ENCODE results near the gene ARL4A. TPM values are rescaled to one million over a fixed set of nuclear protein-coding genes. Genes with fewer than 3 reads are reported as not detected.

The ARL4A gene
- polyA plus RNA-seq, 1 donor (not counting 4 experiments of a cell fraction or from before 2014, with no cell fraction given): 17.1 TPM

DNA sequence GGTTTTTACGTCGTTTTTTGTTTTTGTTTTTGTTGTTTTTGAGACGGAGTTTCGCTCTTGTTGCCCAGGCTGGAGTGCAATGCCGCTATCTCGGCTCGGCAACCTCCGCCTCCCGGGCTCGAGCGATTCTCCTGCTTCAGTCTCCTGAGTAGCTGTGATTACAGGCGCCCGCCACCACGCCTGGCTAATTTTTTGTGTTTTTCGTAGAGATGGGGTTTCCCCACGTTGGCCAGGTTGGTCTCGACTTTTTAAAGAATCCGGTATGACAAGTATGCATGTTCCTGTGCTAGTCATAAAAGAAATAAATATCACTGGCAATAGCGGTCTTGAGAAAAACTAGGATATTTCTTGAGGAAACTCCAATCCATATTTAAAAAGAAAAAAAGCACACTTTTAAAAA lies 2.7 kb upstream of the ARL4A start:
- no peak overlapping the region for H3K27ac ChIP-seq (ENCODE audit: control insufficient read depth, insufficient read depth, low read length)
- H3K9ac ChIP-seq (ENCODE audit: control insufficient read depth, extremely low read depth, insufficient read depth, low read length): no peak overlapping the region
- H3K4me1 ChIP-seq (ENCODE audit: control insufficient read depth, extremely low read depth, insufficient read depth, low read length): no peaks in the 10 kb centered on the region
- H4K20me1 ChIP-seq (ENCODE audit: control insufficient read depth, extremely low read depth, insufficient read depth, low read length): no peaks in the 10 kb centered on the region
- H3K9me3 ChIP-seq (ENCODE audit: control insufficient read depth, low read depth, low read length): no peaks in the 10 kb centered on the region
- dilution Hi-C loops (cut with MboI; ENCODE audit: extremely low pct_ligation_motif_present, low sequenced_read_pairs): loop anchor here (25.0 kb wide), 1 partner anchor 578 kb away; no protein-coding TSS in a partner anchor
- DNase-seq (ENCODE audit: low read depth, low spot score) (no peak), FAIRE-seq (no peak)
- peaks cover 18% of the 10 kb centered on the region for H3K79me2 ChIP-seq (ENCODE audit: control insufficient read depth, insufficient read depth, low read length)
- no peak overlapping the region for H2AFZ ChIP-seq (ENCODE audit: control insufficient read depth, low read length)
- TF ChIP-seq EZH2 (IDR thresholded peaks at IDR 0.05; ENCODE audit: low read length) (no peak), CTCF (optimal IDR thresholded peaks at IDR 0.05 in 1 of 3, IDR thresholded peaks at IDR 0.05 in 1 of 3, conservative IDR thresholded peaks at IDR 0.05 in 1 of 3; ENCODE audit: extremely low read depth in 1 of 3, insufficient read depth in 2 of 3, low read length in 3 of 3) (no peak)
- H3K4me2 ChIP-seq (ENCODE audit: control insufficient read depth, extremely low read depth, insufficient read depth, low read depth, low read length): no peak overlapping the region
- H3K9me1 ChIP-seq (ENCODE audit: control insufficient read depth, extremely low read depth, insufficient read depth, low read length): no peaks in the 10 kb centered on the region
- H3K4me3 ChIP-seq (ENCODE audit: control insufficient read depth in 2 of 3, extremely low read depth in 1 of 3, insufficient read depth in 2 of 3, low read depth in 1 of 3, low read length in 3 of 3): no peak overlapping the region
- no peaks in the 10 kb centered on the region for H3K27me3 ChIP-seq (ENCODE audit: control insufficient read depth, extremely low read depth, insufficient read depth, low read length)
- H3K36me3 ChIP-seq (ENCODE audit: control insufficient read depth in 2 of 2, extremely low read depth in 1 of 2, insufficient read depth in 2 of 2, low read length in 2 of 2): no peaks in the 10 kb centered on the region

- TF ChIP-seq CTCF (optimal IDR thresholded peaks at IDR 0.05 in 1 of 3, IDR thresholded peaks at IDR 0.05 in 1 of 3, conservative IDR thresholded peaks at IDR 0.05 in 1 of 3; ENCODE audit: extremely low read depth in 1 of 3, insufficient read depth in 2 of 3, low read length in 3 of 3) (peak; percentile 17 to 37 (median 24)), EZH2 (IDR thresholded peaks at IDR 0.05; ENCODE audit: low read length) (no peak)
- no peak overlapping the region for H3K4me2 ChIP-seq (ENCODE audit: control insufficient read depth, extremely low read depth, insufficient read depth, low read depth, low read length)
- H3K27me3 ChIP-seq (ENCODE audit: control insufficient read depth, extremely low read depth, insufficient read depth, low read length): no peaks in the 10 kb centered on the region
- FAIRE-seq (no peak), DNase-seq (ENCODE audit: low read depth, low spot score) (no peak)
- no peaks in the 10 kb centered on the region for H3K36me3 ChIP-seq (ENCODE audit: control insufficient read depth in 2 of 2, extremely low read depth in 1 of 2, insufficient read depth in 2 of 2, low read length in 2 of 2)
- H4K20me1 ChIP-seq (ENCODE audit: control insufficient read depth, extremely low read depth, insufficient read depth, low read length): no peaks in the 10 kb centered on the region
- no peaks in the 10 kb centered on the region for H3K9me1 ChIP-seq (ENCODE audit: control insufficient read depth, extremely low read depth, insufficient read depth, low read length)
- no peak overlapping the region for H3K4me3 ChIP-seq (ENCODE audit: control insufficient read depth in 2 of 3, extremely low read depth in 1 of 3, insufficient read depth in 2 of 3, low read depth in 1 of 3, low read length in 3 of 3)
- dilution Hi-C loops (cut with MboI; ENCODE audit: extremely low pct_ligation_motif_present, low sequenced_read_pairs): loop anchor here (25.0 kb wide), 1 partner anchor 577 kb away; no protein-coding TSS in a partner anchor
- no peak overlapping the region for H3K27ac ChIP-seq (ENCODE audit: control insufficient read depth, insufficient read depth, low read length)
- no peak overlapping the region for H3K9ac ChIP-seq (ENCODE audit: control insufficient read depth, extremely low read depth, insufficient read depth, low read length)
- no peak overlapping the region for H2AFZ ChIP-seq (ENCODE audit: control insufficient read depth, low read length)
- peaks cover 26% of the 10 kb centered on the region for H3K79me2 ChIP-seq (ENCODE audit: control insufficient read depth, insufficient read depth, low read length)
- peaks cover 6% of the 10 kb centered on the region for H3K4me1 ChIP-seq (ENCODE audit: control insufficient read depth, extremely low read depth, insufficient read depth, low read length)
- H3K9me3 ChIP-seq (ENCODE audit: control insufficient read depth, low read depth, low read length): no peaks in the 10 kb centered on the region
These were observed 1.9 kb upstream of the ARL4A start for GRCh38 chr7:12685550-12685949.

Data from keratinocyte (primary cell).